PFSK-1 (cell line): Measurements from ENCODE around the gene ADAM10.

Source experiments
- REST ChIP-seq, 2 experiments: IDR thresholded peaks; 2 replicates each; pipeline versions ENCODE4 v1.6.1 to v1.8.0; 2011 to 2012; ENCODE audit warnings: low read depth in 2 of 2, low read length in 2 of 2, control low read depth in 1 of 2, inconsistent platforms in 1 of 2, mild to moderate bottlenecking in 1 of 2, moderate library complexity in 1 of 2; ENCODE audit not compliant: insufficient read depth in 1 of 2
- SIN3A ChIP-seq: IDR thresholded peaks from 2 replicates; pipeline ENCODE4 v1.6.1; 2012; ENCODE audit warnings: mild to moderate bottlenecking, low read length, moderate library complexity, borderline replicate concordance; ENCODE audit not compliant: insufficient read depth
- TAF1 ChIP-seq: IDR thresholded peaks from 2 replicates; pipeline ENCODE4 v1.6.1; 2012; ENCODE audit warnings: low read length, control low read depth, borderline replicate concordance; ENCODE audit not compliant: insufficient read depth

- TF ChIP-seq SIN3A (no peak), REST (IDR thresholded peaks at IDR 0.05; ENCODE audit: insufficient read depth in 1 of 2, low read depth in 2 of 2, low read length in 2 of 2) (no peak), TAF1 (no peak)
These were observed 153.8 kb downstream of the ADAM10 start for GRCh38 chr15:58595516-58596263.
